GM23338 (cell line): ENCODE results near the gene CD44. TPM values are rescaled to one million over a fixed set of nuclear protein-coding genes. Genes with fewer than 3 reads are reported as not detected.

ENCODE experiments used
- ATAC-seq: fragments of 200-7000 bp; cut with Tn5 transposase; 3 replicates; pipeline ENCODE4 v1.9.1; 2020
- DNase-seq: peaks from one replicate; pipeline ENCODE4 v3.0.0-alpha.2; 2015; ENCODE audit warnings: low spot score
- H2AFZ ChIP-seq: fragments of 200-600 bp; sonication (generic); 2 replicates; pipeline ENCODE4 v1.8.0; 2016; ENCODE audit warnings: antibody characterized with exemption, mild to moderate bottlenecking, moderate library complexity
- H3F3A ChIP-seq: fragments of 200-600 bp; sonication (generic); replicated peaks from 2 replicates; pipeline ENCODE4 v1.8.0; 2017; ENCODE audit warnings: antibody characterized with exemption, mixed run types, low read depth
- H3K27ac ChIP-seq: fragments of 200-600 bp; sonication (generic); 2 replicates; pipeline ENCODE4 v1.6.1; 2016; ENCODE audit warnings: low read depth
- H3K27me3 ChIP-seq: fragments of 200-600 bp; sonication (generic); 2 replicates; pipeline ENCODE4 v1.8.0; 2016; ENCODE audit warnings: mild to moderate bottlenecking, mixed run types, moderate library complexity; ENCODE audit not compliant: insufficient read depth
- H3K36me3 ChIP-seq: fragments of 200-600 bp; sonication (generic); 2 replicates; pipeline ENCODE4 v1.8.0; 2016; ENCODE audit warnings: mild to moderate bottlenecking; ENCODE audit not compliant: insufficient read depth
- H3K4me1 ChIP-seq: fragments of 200-600 bp; sonication (generic); 2 replicates; pipeline ENCODE4 v1.8.0; 2016; ENCODE audit warnings: mild to moderate bottlenecking, moderate library complexity; ENCODE audit not compliant: insufficient read depth
- H3K4me2 ChIP-seq: fragments of 200-600 bp; sonication (generic); 2 replicates; pipeline ENCODE4 v1.7.1; 2017; ENCODE audit warnings: mixed run types
- H3K4me3 ChIP-seq: fragments of 200-600 bp; sonication (generic); 2 replicates; pipeline ENCODE4 v1.6.1; 2016; ENCODE audit warnings: mixed run types
- H3K79me2 ChIP-seq: fragments of 200-600 bp; sonication (generic); replicated peaks from 2 replicates; pipeline ENCODE4 v1.8.0; 2017; ENCODE audit warnings: mild to moderate bottlenecking; ENCODE audit not compliant: insufficient read depth
- H3K9me2 ChIP-seq: fragments of 200-600 bp; sonication (generic); 2 replicates; pipeline ENCODE4 v1.8.0; 2017; ENCODE audit not compliant: insufficient read depth
- H4K20me1 ChIP-seq: fragments of 200-600 bp; sonication (generic); replicated peaks from 2 replicates; pipeline ENCODE4 v1.8.0; 2017; ENCODE audit warnings: mild to moderate bottlenecking; ENCODE audit not compliant: insufficient read depth
- H3K27ac Mint-ChIP-seq: 2 replicates; pipeline ENCODE4 v1.8.0; 2020; ENCODE audit warnings: inconsistent platforms, mild to moderate bottlenecking, moderate library complexity, mixed read lengths
- H3K27me3 Mint-ChIP-seq: 3 replicates; pipeline ENCODE4 v1.8.0; 2022; ENCODE audit warnings: low read depth, mild to moderate bottlenecking, moderate library complexity, mixed read lengths, inconsistent platforms; ENCODE audit not compliant: insufficient read depth, poor library complexity
- H3K36me3 Mint-ChIP-seq: 3 replicates; pipeline ENCODE4 v1.8.0; 2021; ENCODE audit warnings: low read depth, mild to moderate bottlenecking, inconsistent platforms, moderate library complexity, mixed read lengths
- H3K4me1 Mint-ChIP-seq: 3 replicates; pipeline ENCODE4 v1.8.0; 2020; ENCODE audit warnings: mild to moderate bottlenecking, inconsistent platforms, mixed read lengths
- H3K4me3 Mint-ChIP-seq: 3 replicates; pipeline ENCODE4 v1.8.0; 2021; ENCODE audit warnings: moderate library complexity, mild to moderate bottlenecking, inconsistent platforms, mixed read lengths
- H3K9me3 Mint-ChIP-seq: 3 replicates; pipeline ENCODE4 v1.8.0; 2020; ENCODE audit warnings: moderate library complexity, mild to moderate bottlenecking, inconsistent platforms, mixed read lengths
- CREB1 ChIP-seq: fragments of 250-450 bp; sonication (Bioruptor Pico); IDR thresholded peaks from 2 replicates; pipeline ENCODE4 v1.5.0; 2020; ENCODE audit warnings: low read depth, mild to moderate bottlenecking, moderate library complexity
- EZH2 ChIP-seq: fragments of 200-600 bp; sonication (generic); IDR thresholded peaks from one replicate; pipeline ENCODE4 v1.8.0; 2017; ENCODE audit warnings: antibody characterized with exemption, mild to moderate bottlenecking, low read depth; ENCODE audit not compliant: unreplicated experiment
- EZH2phosphoT487 ChIP-seq: fragments of 200-600 bp; sonication (generic); IDR thresholded peaks from one replicate; pipeline ENCODE4 v1.8.1; 2018; ENCODE audit warnings: antibody characterized with exemption; ENCODE audit not compliant: unreplicated experiment
- JUNB ChIP-seq: IDR thresholded peaks from one replicate; pipeline ENCODE4 v1.6.1; 2016; ENCODE audit warnings: antibody characterized with exemption; ENCODE audit not compliant: unreplicated experiment
- NANOG ChIP-seq: IDR thresholded peaks from 2 replicates; pipeline ENCODE4 v1.6.1; 2016; ENCODE audit warnings: antibody characterized with exemption, borderline replicate concordance
- POLR2AphosphoS5 ChIP-seq: IDR thresholded peaks from 2 replicates; pipeline ENCODE4 v1.6.1; 2016; ENCODE audit warnings: antibody characterized with exemption, low read depth
- STAT1 ChIP-seq: IDR thresholded peaks from one replicate; pipeline ENCODE4 v1.6.1; 2016; ENCODE audit warnings: antibody characterized with exemption; ENCODE audit not compliant: unreplicated experiment
- ZNF114 ChIP-seq: fragments of 250-450 bp; sonication (Bioruptor Pico); IDR thresholded peaks from 2 replicates; pipeline ENCODE4 v1.5.0; 2020; ENCODE audit warnings: mild to moderate bottlenecking, moderate library complexity
- ZNF331 ChIP-seq: fragments of 250-450 bp; sonication (Bioruptor Pico); IDR thresholded peaks from 2 replicates; pipeline ENCODE4 v1.5.0; 2020; ENCODE audit warnings: low read depth, mild to moderate bottlenecking, moderate library complexity
- polyA plus RNA-seq: library from polyadenylated mRNA; unstranded; fragments of >200 nt; fragmentation: Nextera tagmentation; extraction: Ambion mirVana; gene quantifications from 2 replicates; pipeline ENCODE4 v1.2.1, GENCODE V29; 2016
- total RNA-seq: library from RNA; depleted of rRNA; stranded (reverse); fragments of >200 nt; shearing (Covaris generic); gene quantifications from 2 replicates; pipeline ENCODE4 v1.2.3, GENCODE V29; 2014
- TF ChIP-seq, protein P1 (sequence below): fragments of 250-450 bp; sonication (Bioruptor Pico); IDR thresholded peaks from 2 replicates; pipeline ENCODE4 v1.5.0; 2020; ENCODE audit warnings: mild to moderate bottlenecking, moderate library complexity
- TF ChIP-seq, protein P2 (sequence below): IDR thresholded peaks from one replicate; pipeline ENCODE4 v1.6.1; 2018; ENCODE audit warnings: antibody characterized with exemption; ENCODE audit not compliant: unreplicated experiment
- TF ChIP-seq, protein P3 (sequence below), 2 experiments: fragments of 200-600 bp in 1 of 2; sonication (generic) in 1 of 2; conservative IDR thresholded peaks; 2 replicates each; pipeline versions ENCODE4 v1.5.1 to v1.6.1; 2016 to 2017; ENCODE audit warnings: antibody characterized with exemption in 2 of 2, low read depth in 2 of 2, mild to moderate bottlenecking in 2 of 2, moderate library complexity in 1 of 2
- TF ChIP-seq, protein P4 (sequence below): IDR thresholded peaks from 2 replicates; pipeline ENCODE4 v1.6.1; 2016; ENCODE audit warnings: antibody characterized with exemption

The CD44 gene
- total and polyA plus RNA-seq, 2 experiments from 2014 or later, result 4.0 to 10.1 TPM

DNA sequence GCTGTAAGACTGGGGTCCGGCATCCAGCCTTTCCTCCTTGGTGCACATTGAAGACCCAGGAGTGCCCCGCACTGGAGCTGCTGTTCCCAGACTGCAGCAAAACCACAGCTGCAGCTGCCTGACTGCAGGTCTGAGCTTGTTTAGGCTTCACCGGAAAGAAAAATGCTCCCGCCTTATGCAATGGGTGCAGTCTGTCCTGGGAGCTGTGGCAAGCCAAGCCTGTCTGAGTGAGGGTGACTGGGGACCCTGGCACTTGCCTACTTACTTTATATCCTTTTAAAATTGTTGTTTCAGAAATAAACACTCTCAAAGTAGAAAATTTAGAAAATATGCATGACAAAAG, 23.3 kb upstream of the CD44 start:
- H3K27ac Mint-ChIP-seq, result no peak overlapping the region
- Histone ChIP-seq H3K27ac (no peak overlapping the region), H3K4me3 (no peak overlapping the region), H4K20me1 (no peaks in the 10 kb centered on the region), H3K79me2 (no peaks in the 10 kb centered on the region), H3K27me3 (no peaks in the 10 kb centered on the region), H3K9me2 (peaks cover 3% of the 10 kb centered on the region; the same call in 1 of the 2 replicates), H2AFZ (peak overlapping the region; percentile 69), H3K36me3 (no peaks in the 10 kb centered on the region), H3K4me1 (no peaks in the 10 kb centered on the region), H3K4me2 (no peak overlapping the region), H3F3A (no peaks in the 10 kb centered on the region)
- TF ChIP-seq CREB1 (no peak), POLR2AphosphoS5 (no peak), ZNF114 (CRISPR knock-in tag) (no peak), NANOG (no peak), EZH2 (no peak), JUNB (no peak), EZH2phosphoT487 (no peak), ZNF331 (no peak), STAT1 (no peak)
- TF ChIP-seq, protein P1, sequence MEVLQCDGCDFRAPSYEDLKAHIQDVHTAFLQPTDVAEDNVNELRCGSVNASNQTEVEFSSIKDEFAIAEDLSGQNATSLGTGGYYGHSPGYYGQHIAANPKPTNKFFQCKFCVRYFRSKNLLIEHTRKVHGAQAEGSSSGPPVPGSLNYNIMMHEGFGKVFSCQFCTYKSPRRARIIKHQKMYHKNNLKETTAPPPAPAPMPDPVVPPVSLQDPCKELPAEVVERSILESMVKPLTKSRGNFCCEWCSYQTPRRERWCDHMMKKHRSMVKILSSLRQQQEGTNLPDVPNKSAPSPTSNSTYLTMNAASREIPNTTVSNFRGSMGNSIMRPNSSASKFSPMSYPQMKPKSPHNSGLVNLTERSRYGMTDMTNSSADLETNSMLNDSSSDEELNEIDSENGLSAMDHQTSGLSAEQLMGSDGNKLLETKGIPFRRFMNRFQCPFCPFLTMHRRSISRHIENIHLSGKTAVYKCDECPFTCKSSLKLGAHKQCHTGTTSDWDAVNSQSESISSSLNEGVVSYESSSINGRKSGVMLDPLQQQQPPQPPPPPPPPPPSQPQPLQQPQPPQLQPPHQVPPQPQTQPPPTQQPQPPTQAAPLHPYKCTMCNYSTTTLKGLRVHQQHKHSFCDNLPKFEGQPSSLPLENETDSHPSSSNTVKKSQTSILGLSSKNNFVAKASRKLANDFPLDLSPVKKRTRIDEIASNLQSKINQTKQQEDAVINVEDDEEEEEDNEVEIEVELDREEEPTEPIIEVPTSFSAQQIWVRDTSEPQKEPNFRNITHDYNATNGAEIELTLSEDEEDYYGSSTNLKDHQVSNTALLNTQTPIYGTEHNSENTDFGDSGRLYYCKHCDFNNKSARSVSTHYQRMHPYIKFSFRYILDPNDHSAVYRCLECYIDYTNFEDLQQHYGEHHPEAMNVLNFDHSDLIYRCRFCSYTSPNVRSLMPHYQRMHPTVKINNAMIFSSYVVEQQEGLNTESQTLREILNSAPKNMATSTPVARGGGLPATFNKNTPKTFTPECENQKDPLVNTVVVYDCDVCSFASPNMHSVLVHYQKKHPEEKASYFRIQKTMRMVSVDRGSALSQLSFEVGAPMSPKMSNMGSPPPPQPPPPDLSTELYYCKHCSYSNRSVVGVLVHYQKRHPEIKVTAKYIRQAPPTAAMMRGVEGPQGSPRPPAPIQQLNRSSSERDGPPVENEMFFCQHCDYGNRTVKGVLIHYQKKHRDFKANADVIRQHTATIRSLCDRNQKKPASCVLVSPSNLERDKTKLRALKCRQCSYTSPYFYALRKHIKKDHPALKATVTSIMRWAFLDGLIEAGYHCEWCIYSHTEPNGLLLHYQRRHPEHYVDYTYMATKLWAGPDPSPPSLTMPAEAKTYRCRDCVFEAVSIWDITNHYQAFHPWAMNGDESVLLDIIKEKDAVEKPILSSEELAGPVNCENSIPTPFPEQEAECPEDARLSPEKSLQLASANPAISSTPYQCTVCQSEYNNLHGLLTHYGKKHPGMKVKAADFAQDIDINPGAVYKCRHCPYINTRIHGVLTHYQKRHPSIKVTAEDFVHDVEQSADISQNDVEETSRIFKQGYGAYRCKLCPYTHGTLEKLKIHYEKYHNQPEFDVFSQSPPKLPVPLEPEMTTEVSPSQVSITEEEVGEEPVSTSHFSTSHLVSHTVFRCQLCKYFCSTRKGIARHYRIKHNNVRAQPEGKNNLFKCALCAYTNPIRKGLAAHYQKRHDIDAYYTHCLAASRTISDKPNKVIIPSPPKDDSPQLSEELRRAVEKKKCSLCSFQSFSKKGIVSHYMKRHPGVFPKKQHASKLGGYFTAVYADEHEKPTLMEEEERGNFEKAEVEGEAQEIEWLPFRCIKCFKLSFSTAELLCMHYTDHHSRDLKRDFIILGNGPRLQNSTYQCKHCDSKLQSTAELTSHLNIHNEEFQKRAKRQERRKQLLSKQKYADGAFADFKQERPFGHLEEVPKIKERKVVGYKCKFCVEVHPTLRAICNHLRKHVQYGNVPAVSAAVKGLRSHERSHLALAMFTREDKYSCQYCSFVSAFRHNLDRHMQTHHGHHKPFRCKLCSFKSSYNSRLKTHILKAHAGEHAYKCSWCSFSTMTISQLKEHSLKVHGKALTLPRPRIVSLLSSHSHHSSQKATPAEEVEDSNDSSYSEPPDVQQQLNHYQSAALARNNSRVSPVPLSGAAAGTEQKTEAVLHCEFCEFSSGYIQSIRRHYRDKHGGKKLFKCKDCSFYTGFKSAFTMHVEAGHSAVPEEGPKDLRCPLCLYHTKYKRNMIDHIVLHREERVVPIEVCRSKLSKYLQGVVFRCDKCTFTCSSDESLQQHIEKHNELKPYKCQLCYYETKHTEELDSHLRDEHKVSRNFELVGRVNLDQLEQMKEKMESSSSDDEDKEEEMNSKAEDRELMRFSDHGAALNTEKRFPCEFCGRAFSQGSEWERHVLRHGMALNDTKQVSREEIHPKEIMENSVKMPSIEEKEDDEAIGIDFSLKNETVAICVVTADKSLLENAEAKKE (CRISPR knock-in tag), result no peak
- TF ChIP-seq, protein P2, sequence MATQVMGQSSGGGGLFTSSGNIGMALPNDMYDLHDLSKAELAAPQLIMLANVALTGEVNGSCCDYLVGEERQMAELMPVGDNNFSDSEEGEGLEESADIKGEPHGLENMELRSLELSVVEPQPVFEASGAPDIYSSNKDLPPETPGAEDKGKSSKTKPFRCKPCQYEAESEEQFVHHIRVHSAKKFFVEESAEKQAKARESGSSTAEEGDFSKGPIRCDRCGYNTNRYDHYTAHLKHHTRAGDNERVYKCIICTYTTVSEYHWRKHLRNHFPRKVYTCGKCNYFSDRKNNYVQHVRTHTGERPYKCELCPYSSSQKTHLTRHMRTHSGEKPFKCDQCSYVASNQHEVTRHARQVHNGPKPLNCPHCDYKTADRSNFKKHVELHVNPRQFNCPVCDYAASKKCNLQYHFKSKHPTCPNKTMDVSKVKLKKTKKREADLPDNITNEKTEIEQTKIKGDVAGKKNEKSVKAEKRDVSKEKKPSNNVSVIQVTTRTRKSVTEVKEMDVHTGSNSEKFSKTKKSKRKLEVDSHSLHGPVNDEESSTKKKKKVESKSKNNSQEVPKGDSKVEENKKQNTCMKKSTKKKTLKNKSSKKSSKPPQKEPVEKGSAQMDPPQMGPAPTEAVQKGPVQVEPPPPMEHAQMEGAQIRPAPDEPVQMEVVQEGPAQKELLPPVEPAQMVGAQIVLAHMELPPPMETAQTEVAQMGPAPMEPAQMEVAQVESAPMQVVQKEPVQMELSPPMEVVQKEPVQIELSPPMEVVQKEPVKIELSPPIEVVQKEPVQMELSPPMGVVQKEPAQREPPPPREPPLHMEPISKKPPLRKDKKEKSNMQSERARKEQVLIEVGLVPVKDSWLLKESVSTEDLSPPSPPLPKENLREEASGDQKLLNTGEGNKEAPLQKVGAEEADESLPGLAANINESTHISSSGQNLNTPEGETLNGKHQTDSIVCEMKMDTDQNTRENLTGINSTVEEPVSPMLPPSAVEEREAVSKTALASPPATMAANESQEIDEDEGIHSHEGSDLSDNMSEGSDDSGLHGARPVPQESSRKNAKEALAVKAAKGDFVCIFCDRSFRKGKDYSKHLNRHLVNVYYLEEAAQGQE, result no peak
- TF ChIP-seq, protein P3, sequence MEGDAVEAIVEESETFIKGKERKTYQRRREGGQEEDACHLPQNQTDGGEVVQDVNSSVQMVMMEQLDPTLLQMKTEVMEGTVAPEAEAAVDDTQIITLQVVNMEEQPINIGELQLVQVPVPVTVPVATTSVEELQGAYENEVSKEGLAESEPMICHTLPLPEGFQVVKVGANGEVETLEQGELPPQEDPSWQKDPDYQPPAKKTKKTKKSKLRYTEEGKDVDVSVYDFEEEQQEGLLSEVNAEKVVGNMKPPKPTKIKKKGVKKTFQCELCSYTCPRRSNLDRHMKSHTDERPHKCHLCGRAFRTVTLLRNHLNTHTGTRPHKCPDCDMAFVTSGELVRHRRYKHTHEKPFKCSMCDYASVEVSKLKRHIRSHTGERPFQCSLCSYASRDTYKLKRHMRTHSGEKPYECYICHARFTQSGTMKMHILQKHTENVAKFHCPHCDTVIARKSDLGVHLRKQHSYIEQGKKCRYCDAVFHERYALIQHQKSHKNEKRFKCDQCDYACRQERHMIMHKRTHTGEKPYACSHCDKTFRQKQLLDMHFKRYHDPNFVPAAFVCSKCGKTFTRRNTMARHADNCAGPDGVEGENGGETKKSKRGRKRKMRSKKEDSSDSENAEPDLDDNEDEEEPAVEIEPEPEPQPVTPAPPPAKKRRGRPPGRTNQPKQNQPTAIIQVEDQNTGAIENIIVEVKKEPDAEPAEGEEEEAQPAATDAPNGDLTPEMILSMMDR (conservative IDR thresholded peaks at IDR 0.05; ENCODE audit: low read depth in 2 of 2), result no peak
- TF ChIP-seq, protein P4, sequence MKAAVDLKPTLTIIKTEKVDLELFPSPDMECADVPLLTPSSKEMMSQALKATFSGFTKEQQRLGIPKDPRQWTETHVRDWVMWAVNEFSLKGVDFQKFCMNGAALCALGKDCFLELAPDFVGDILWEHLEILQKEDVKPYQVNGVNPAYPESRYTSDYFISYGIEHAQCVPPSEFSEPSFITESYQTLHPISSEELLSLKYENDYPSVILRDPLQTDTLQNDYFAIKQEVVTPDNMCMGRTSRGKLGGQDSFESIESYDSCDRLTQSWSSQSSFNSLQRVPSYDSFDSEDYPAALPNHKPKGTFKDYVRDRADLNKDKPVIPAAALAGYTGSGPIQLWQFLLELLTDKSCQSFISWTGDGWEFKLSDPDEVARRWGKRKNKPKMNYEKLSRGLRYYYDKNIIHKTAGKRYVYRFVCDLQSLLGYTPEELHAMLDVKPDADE, result no peak
- DNase-seq (no peak), ATAC-seq (no peak; the same call in 2 of the 3 replicates)
- H3K4me1 Mint-ChIP-seq, result peaks cover 4% of the 10 kb centered on the region; the same call in 1 of the 3 replicates
- no peaks in the 10 kb centered on the region for H3K9me3 Mint-ChIP-seq
- no peaks in the 10 kb centered on the region for H3K36me3 Mint-ChIP-seq
- H3K4me3 Mint-ChIP-seq, result no peak overlapping the region
- peaks cover 3% of the 10 kb centered on the region for H3K27me3 Mint-ChIP-seq
